Liver (tissue), 3 donors: Measurements from ENCODE around the gene ENPP3.

Experiments used
- EGR1 ChIP-seq, 2 donors: IDR thresholded peaks; 2 replicates each; pipeline ENCODE4 v1.6.1; 2016 to 2018; ENCODE audit warnings: antibody characterized with exemption in 2 of 2, low read depth in 2 of 2
- FOXA1 ChIP-seq: IDR thresholded peaks from 2 replicates; pipeline ENCODE4 v1.6.1; 2016; ENCODE audit warnings: antibody characterized with exemption
- NR2F2 ChIP-seq: IDR thresholded peaks from 2 replicates; pipeline ENCODE4 v1.6.1; 2016; ENCODE audit warnings: antibody characterized with exemption
- RAD21 ChIP-seq, 2 donors: IDR thresholded peaks; 2 replicates each; pipeline ENCODE4 v1.6.1; 2016; ENCODE audit warnings: antibody characterized with exemption in 2 of 2, mild to moderate bottlenecking in 2 of 2
- RXRA ChIP-seq, 2 donors: IDR thresholded peaks; 2 replicates each; pipeline ENCODE4 v1.6.1; 2017 to 2018; ENCODE audit warnings: antibody characterized with exemption in 2 of 2, mild to moderate bottlenecking in 1 of 2
- SP1 ChIP-seq: IDR thresholded peaks from 2 replicates; pipeline ENCODE4 v1.6.1; 2018; ENCODE audit warnings: antibody characterized with exemption, mild to moderate bottlenecking
- TAF1 ChIP-seq: conservative IDR thresholded peaks from 2 replicates; pipeline ENCODE4 v1.6.1; 2016; ENCODE audit warnings: antibody characterized with exemption, mild to moderate bottlenecking
- YY1 ChIP-seq: IDR thresholded peaks from 2 replicates; pipeline ENCODE4 v1.6.1; 2016; ENCODE audit warnings: antibody characterized with exemption, mild to moderate bottlenecking
- TF ChIP-seq, protein P1 (sequence below): fragments of 150-350 bp; IDR thresholded peaks from 2 replicates; pipeline ENCODE4 v1.5.1; 2017; ENCODE audit warnings: improper control_type of control experiment, low read depth, low read length; ENCODE audit not compliant: missing input control
- donor health status: healthy.
- donor health status: healthy.

GRCh38 chr6:131658287-131658686 is 21.2 kb downstream of the ENPP3 start:
- TF ChIP-seq, protein P1, sequence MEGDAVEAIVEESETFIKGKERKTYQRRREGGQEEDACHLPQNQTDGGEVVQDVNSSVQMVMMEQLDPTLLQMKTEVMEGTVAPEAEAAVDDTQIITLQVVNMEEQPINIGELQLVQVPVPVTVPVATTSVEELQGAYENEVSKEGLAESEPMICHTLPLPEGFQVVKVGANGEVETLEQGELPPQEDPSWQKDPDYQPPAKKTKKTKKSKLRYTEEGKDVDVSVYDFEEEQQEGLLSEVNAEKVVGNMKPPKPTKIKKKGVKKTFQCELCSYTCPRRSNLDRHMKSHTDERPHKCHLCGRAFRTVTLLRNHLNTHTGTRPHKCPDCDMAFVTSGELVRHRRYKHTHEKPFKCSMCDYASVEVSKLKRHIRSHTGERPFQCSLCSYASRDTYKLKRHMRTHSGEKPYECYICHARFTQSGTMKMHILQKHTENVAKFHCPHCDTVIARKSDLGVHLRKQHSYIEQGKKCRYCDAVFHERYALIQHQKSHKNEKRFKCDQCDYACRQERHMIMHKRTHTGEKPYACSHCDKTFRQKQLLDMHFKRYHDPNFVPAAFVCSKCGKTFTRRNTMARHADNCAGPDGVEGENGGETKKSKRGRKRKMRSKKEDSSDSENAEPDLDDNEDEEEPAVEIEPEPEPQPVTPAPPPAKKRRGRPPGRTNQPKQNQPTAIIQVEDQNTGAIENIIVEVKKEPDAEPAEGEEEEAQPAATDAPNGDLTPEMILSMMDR: no peak
- TF ChIP-seq EGR1 (IDR thresholded peaks at IDR 0.05; ENCODE audit: low read depth in 2 of 2) (no peak), RXRA (IDR thresholded peaks at IDR 0.05) (no peak), YY1 (no peak), NR2F2 (no peak), TAF1 (no peak), FOXA1 (no peak), RAD21 (IDR thresholded peaks at IDR 0.05) (no peak), SP1 (no peak)
